Pancreas (tissue), 10 donors: Measurements from ENCODE around the gene PUS3. TPM values are rescaled to one million over a fixed set of nuclear protein-coding genes. Genes with fewer than 3 reads are reported as not detected.

Experiments
- ATAC-seq, 4 donors: fragments of 200-7000 bp; cut with Tn5 transposase; one replicate each; pipeline versions ENCODE4 v1.8.0 to v1.9.1; 2020; ENCODE audit warnings: mild to moderate bottlenecking in 4 of 4, moderate library complexity in 4 of 4
- DNase-seq, 6 donors: peaks; one replicate each; pipeline ENCODE4 v3.0.0-alpha.2; 2020
- FAIRE-seq: peaks from 2 replicates; lab custom pipeline; 2012; peaks lifted over from hg19 to GRCh38; lab: Jason Lieb, UNC
- H3K27ac ChIP-seq, 4 donors: fragments of 200-600 bp; sonication (generic); 1 replicate in 3 of 4; 2 replicates in 1 of 4; pipeline versions ENCODE4 v1.5.0 to v1.8.0; 2020
- H3K27me3 ChIP-seq, 4 donors: fragments of 200-600 bp; one replicate each; pipeline ENCODE4 v1.8.0; 2021
- H3K36me3 ChIP-seq, 3 donors: fragments of 200-600 bp; sonication (generic) in 1 of 3; one replicate each; pipeline versions ENCODE4 v1.5.0 to v1.8.0; 2020 to 2021
- H3K4me1 ChIP-seq, 3 donors: fragments of 200-600 bp; one replicate each; pipeline ENCODE4 v1.8.0; 2021
- H3K4me3 ChIP-seq, 4 donors: fragments of 200-600 bp; sonication (generic) in 2 of 4; one replicate each; pipeline versions ENCODE4 v1.5.0 to v1.8.0; 2020 to 2021
- H3K9me3 ChIP-seq, 4 donors: fragments of 200-600 bp; one replicate each; pipeline ENCODE4 v1.8.0; 2021
- WGBS, 2 donors: extraction: QIAGEN DNeasy Blood & Tissue Kit; methylation state at CpG; one replicate each; pipeline ENCODE4 v1.1.7; 2013; 5-methylcytosine and 5-hydroxymethylcytosine counted together
- intact Hi-C, 3 donors: fragments of 100-400 bp; cut with DNase I; formaldehyde crosslinking; loops; one replicate each; pipeline versions ENCODE4 v1.11.1 to v1.14.2; 2022
- polyA plus RNA-seq, 2 donors: library from polyadenylated mRNA; stranded (reverse); fragments of 200-250 nt; gene quantifications; one replicate each; pipeline ENCODE4 v1.2.3, GENCODE V29; 2013
- total RNA-seq, 6 donors: library from RNA; stranded (reverse); fragmentation: NEBNext Ultra II Directional in 4 of 6; extraction: Animal tissue kit (Norgen Biotek cat#: 25700) in 4 of 6; gene quantifications; one replicate each; pipeline versions ENCODE4 v1.2.1 to v1.2.4, GENCODE V29; 2021 to 2023
- TF ChIP-seq, protein P1 (sequence below), 4 donors: fragments of 200-600 bp; sonication (generic) in 3 of 4; IDR thresholded peaks; one replicate each; pipeline versions ENCODE4 v1.5.0 to v1.8.0; 2021; ENCODE audit warnings: antibody characterized with exemption in 4 of 4
- donor health status: healthy with polysubstance abuse.
- donor health status: DM: no; HTN: no; CAD: no; lungs with moderate emphysema.
- donor health status: DM: no; HTN: no; CAD: no.
- donor health status: control.
- donor health status: control.
- donor health status: Bipolar disorder and iron deficiency.
- donor health status: DM: yes; HTN: yes; CAD: no.
- donor health status: DM: no; HTN: no; CAD: no.
- donor health status: DM: no; HTN: no; CAD: no.
- donor health status: DM: yes; HTN: yes; CAD: no.

The PUS3 gene
- total and polyA plus RNA-seq, 8 donors = 8.9 to 17.9 (median 10.5) TPM

DNA sequence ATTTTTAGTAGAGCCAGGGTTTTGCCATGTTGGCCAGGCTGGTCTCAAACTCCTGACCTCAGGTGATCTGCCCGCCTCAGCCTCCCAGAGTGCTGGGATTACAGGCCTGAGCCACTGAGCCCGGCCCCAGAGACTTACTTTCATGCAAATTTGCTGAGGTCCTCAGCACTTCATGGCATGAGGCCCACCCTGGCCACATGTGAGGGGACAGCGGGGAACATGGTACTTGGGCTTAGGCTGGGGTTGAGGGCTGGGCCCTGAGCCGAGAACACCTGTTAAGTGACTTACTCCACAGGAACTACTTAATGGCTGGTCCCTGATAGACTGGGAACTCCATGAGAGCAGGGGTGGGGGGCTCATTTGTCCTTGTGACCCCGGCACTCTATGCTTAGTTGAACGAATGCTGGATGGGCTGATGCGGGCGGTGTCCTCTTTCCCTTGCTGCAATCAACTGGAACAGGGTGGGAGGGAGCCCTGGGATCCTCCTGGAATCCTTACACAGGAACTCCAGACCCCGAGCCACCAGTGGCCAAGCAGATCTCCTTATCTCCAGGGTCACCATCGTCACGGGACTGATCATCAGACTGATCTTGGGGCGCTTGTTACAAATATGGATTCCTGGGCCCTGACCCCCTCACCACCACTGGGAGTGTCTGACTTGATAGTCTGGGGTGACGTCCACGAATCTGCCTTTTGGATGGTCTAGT is 43.9 kb upstream of the PUS3 start:
- no peak for ATAC-seq
- Histone ChIP-seq H3K9me3 (no peaks in the 10 kb centered on the region), H3K27me3 (no peaks in the 10 kb centered on the region), H3K4me1 (peaks cover 0 to 5% (median 0%) of the 10 kb centered on the region in 3 donors), H3K36me3 (no peaks in the 10 kb centered on the region), H3K27ac (no peak overlapping the region), H3K4me3 (no peak overlapping the region)
- FAIRE-seq = no peak
- DNase-seq = no peak
- TF ChIP-seq, protein P1, sequence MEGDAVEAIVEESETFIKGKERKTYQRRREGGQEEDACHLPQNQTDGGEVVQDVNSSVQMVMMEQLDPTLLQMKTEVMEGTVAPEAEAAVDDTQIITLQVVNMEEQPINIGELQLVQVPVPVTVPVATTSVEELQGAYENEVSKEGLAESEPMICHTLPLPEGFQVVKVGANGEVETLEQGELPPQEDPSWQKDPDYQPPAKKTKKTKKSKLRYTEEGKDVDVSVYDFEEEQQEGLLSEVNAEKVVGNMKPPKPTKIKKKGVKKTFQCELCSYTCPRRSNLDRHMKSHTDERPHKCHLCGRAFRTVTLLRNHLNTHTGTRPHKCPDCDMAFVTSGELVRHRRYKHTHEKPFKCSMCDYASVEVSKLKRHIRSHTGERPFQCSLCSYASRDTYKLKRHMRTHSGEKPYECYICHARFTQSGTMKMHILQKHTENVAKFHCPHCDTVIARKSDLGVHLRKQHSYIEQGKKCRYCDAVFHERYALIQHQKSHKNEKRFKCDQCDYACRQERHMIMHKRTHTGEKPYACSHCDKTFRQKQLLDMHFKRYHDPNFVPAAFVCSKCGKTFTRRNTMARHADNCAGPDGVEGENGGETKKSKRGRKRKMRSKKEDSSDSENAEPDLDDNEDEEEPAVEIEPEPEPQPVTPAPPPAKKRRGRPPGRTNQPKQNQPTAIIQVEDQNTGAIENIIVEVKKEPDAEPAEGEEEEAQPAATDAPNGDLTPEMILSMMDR (IDR thresholded peaks at IDR 0.05) = no peak
- WGBS, 2 donors = 79 to 88% methylated on average over 14 of the region's 14 CpGs
- intact Hi-C loops = no loop called here

DNA sequence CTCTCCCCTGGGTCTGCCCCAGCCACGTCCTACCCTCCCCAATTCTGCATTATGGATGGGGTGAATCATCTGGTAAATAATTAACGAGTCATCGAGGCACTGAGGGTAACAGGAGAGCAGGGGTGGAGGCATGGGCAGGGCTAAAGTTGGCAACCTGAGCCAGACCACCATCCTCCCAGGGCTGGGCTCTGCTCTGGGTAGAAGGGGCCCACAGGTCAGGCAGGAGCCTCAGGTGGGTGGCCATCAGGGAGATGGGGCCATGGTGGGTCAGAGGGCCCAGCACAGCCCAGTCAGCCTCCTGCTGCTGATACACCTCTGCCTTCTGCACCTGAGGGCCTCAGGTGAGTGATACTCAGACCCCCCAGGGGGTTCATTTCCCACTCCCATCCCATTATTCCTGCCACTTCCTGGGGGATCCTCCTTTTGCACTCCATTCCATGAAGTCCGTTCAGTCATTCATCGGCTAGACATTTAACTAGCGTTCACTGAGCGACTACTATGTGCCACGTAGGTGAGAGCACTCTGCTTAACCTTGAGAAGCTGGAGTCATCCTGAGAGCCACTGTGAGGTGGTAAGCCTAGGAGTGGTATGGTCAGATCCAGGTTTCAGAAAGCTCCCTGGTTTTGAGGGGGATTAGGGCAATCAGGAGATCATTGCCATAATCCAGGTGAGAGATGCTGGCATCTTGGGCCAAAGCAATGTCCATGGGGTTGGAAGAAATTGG is 43.0 kb upstream of the PUS3 start, which contains the start of gene VSIG10L2:
TSS of gene VSIG10L2 (plus strand) at position 248 of the 724 bp plus-strand sequence. CDS start at position 260, 12 bp downstream.
- ATAC-seq = no peak
- no peaks in the 10 kb centered on the region for H3K27me3 ChIP-seq
- H3K36me3 ChIP-seq = no peaks in the 10 kb centered on the region
- DNase-seq = no peak
- H3K9me3 ChIP-seq = no peaks in the 10 kb centered on the region
- intact Hi-C loops = no loop called here
- FAIRE-seq = no peak
- no peak within 1 kb of the TSS for H3K27ac ChIP-seq
- WGBS, 2 donors = 69 to 72% methylated on average over 8 of the region's 8 CpGs
- TF ChIP-seq, protein P1 (IDR thresholded peaks at IDR 0.05) = no peak
- no peaks in the 10 kb centered on the region for H3K4me1 ChIP-seq
- no peak within 1 kb of the TSS for H3K4me3 ChIP-seq

DNA sequence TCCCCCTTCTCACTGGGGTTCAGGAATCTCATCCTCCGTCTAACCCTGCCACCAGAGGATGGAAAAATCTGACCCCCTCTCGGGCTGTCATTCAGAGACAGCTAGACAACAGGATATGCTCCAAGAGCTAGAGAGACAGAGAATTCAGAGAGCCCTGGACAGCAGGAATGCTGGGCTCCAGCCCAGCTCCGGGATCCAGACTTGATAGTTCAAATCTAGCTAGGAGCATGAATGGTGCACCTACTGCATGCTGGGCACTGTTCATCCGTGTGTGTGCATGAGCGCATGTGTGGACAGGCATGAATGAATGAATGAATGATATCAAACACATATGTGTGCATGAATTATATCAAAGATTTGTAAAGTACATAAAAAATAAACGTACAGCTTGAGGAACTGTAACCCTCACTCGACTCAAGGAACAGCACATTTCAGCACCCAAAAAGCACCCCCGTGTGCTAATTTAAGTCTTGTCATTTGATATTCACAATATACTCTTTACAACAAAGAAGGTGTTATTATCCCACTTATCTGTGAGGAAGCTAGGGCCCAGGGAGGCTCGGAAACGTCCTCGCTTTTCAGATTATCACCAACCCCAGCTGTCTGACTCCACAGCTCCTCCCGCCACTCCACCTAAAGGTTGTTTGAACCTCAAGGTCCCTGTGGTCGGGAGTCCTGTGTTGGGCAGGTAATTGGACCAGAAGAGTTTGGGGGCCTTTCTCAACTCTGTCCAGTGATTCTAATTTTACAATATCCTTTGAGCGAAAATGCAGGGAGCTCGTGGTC is 42.2 kb upstream of the PUS3 start:
- TF ChIP-seq, protein P1 (IDR thresholded peaks at IDR 0.05) = no peak
- H3K4me3 ChIP-seq = no peak overlapping the region
- H3K27me3 ChIP-seq = no peaks in the 10 kb centered on the region
- WGBS, 2 donors = 54 to 60% methylated on average over 15 of the region's 15 CpGs
- intact Hi-C loops = no loop called here
- ATAC-seq = no peak
- no peak overlapping the region for H3K27ac ChIP-seq
- no peak for DNase-seq
- no peaks in the 10 kb centered on the region for H3K4me1 ChIP-seq
- FAIRE-seq = no peak
- H3K9me3 ChIP-seq = no peaks in the 10 kb centered on the region
- no peaks in the 10 kb centered on the region for H3K36me3 ChIP-seq

DNA sequence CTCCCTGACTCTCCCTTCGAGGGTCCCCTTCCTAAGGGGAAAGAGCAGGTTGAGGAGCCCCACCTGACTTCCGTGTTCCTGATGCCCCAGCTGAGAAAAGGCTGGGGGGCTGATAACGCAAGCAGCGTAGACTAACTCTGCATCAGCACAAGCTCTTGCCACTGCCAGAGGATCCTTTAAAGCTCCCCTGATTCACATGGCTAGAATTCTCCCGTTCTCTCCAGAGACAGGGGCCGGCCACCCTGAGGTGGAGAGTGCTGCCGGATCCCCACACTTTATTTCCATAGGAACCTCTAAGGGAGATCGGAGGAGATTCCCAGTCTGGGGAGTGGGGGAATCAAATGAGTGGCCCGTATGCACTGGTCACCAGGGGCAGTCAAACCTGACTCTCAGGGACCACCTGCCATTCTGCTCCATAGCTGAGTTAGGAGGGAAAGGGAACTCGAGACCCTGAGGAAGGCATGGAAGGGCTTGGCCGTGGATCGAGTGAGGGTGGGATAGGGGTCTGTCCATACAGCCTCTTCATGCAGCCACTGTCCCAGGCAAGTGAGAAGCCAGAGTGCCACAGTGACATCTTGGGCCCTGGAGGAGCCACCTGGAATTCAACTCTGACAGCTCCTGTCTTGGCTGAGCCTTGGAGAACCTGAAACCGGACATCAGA is 41.5 kb upstream of the PUS3 start:
- FAIRE-seq = no peak
- Histone ChIP-seq H3K4me1 (no peaks in the 10 kb centered on the region), H3K27me3 (no peaks in the 10 kb centered on the region), H3K4me3 (no peak overlapping the region), H3K27ac (no peak overlapping the region), H3K9me3 (no peaks in the 10 kb centered on the region), H3K36me3 (no peaks in the 10 kb centered on the region)
- 62 to 68% methylated on average over 13 of the region's 13 CpGs for WGBS, 2 donors
- ATAC-seq = no peak
- DNase-seq = no peak
- intact Hi-C loops = no loop called here
- TF ChIP-seq, protein P1 (IDR thresholded peaks at IDR 0.05) = no peak
